Testis (tissue), 2 donors: ENCODE measurements around the gene ZBTB47.

Source experiments
- POLR2A ChIP-seq: fragments of 450-650 bp; IDR thresholded peaks from one replicate; pipeline ENCODE4 v1.6.1; 2017; ENCODE audit warnings: antibody characterized with exemption, mild to moderate bottlenecking, moderate library complexity
- TF ChIP-seq, protein P1 (sequence below), 3 experiments: fragments of 450-650 bp in 2 of 3; fragments of 200-600 bp in 1 of 3; sonication (generic) in 1 of 3; IDR thresholded peaks; one replicate each; pipeline ENCODE4 v1.5.1; 2016 to 2019; ENCODE audit warnings: antibody characterized with exemption in 3 of 3, mild to moderate bottlenecking in 2 of 3, moderate library complexity in 1 of 3

DNA sequence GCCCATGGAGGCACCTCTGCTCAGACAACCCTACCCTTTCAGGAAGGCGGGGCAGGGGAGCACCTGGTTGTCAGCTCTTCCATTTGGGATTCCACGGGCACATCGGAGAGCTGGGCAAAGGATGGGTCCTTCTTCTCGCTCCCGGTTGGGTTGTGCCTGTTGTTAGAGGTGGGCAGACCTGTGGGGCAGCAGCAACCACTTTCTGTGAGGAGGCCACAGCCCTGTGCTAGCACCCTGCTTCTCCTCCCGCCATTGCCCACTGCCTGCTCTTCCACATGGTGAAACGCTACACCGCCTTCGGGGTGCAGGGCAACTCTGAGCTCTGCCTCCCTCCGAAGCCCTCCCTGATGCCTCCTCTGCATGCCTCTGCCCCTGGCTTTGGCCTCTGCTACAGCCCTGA is 56.1 kb downstream of the ZBTB47 start:
- TF ChIP-seq POLR2A, result no peak
- TF ChIP-seq, protein P1, sequence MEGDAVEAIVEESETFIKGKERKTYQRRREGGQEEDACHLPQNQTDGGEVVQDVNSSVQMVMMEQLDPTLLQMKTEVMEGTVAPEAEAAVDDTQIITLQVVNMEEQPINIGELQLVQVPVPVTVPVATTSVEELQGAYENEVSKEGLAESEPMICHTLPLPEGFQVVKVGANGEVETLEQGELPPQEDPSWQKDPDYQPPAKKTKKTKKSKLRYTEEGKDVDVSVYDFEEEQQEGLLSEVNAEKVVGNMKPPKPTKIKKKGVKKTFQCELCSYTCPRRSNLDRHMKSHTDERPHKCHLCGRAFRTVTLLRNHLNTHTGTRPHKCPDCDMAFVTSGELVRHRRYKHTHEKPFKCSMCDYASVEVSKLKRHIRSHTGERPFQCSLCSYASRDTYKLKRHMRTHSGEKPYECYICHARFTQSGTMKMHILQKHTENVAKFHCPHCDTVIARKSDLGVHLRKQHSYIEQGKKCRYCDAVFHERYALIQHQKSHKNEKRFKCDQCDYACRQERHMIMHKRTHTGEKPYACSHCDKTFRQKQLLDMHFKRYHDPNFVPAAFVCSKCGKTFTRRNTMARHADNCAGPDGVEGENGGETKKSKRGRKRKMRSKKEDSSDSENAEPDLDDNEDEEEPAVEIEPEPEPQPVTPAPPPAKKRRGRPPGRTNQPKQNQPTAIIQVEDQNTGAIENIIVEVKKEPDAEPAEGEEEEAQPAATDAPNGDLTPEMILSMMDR (IDR thresholded peaks at IDR 0.05), result no peak
